GM19043 (cell line): ENCODE results near the gene DMAC2.
"Not testable (repeated sequence)": the region's sequence is repeated elsewhere in the genome, so short reads cannot be mapped to it uniquely, and the experiment has no call there.

Source experiments
- ATAC-seq: cut with Tn5 transposase; IDR thresholded peaks from one replicate; pipeline ENCODE4 v1.9.1; 2021; ENCODE audit warnings: low read depth; ENCODE audit not compliant: unreplicated experiment

Gene DMAC2

DNA sequence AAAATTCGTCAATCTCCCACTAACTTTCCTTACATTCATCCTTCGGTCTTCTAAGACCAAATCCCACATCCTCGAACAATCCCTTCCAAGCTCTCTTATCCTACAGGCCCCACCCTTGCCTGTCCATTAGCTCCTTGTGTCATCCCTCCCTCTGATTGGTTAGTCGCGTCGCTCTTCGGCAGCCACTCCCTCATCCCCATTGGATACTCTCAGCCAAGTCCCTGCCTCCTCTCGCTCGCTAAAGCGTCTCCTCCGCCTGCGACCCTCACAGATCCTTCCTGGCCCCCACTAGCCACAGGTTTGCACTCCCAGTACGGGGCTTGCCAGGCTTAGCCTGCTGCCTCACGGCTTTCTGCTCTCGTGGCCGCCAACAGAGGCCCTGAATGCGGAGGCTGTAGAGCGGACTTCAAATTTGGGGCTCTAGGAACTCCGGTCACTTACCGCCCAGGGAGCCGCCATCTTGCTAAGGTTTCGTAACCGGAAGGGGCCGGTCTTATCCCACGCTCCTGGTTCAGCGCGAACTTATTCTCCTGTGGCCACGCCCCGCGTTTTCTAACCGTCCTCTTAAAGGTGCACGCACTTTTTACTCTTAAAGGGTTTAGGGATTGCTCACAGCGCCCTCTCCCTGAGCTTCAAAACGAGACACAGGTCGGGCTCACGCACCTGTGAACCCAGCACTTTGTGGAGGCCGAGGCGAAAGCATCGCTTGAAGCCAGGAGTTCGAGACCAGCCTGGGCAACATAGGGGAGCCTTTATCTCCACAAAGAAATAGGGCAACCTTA lies at the start of gene DMAC2:
Gene DMAC2 (minus strand): TSS at position 472 of the 782 bp plus-strand sequence. CDS start 13 bp downstream, at position 459.
- ATAC-seq, result peak; percentile 85

DNA sequence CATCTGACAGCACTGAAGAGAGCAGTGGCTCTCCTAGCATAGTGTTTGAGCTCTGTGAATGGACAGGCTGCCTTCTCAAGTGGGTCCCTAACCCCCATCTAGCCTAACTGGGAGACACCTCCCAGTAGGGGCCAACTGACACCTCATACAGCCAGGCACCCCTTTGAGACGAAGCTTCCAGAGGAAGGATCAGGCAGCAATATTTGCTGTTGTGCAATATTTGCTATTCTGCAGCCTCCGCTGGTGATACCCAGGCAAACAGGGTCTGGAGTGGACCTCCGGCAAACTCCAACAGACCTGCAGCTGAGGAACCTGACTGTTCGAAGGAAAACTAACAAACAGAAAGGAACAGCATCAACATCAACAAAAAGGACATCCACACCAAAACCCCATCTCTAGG lies 47.2 kb upstream of the DMAC2 start:
- ATAC-seq, result not testable (repeated sequence)

DNA sequence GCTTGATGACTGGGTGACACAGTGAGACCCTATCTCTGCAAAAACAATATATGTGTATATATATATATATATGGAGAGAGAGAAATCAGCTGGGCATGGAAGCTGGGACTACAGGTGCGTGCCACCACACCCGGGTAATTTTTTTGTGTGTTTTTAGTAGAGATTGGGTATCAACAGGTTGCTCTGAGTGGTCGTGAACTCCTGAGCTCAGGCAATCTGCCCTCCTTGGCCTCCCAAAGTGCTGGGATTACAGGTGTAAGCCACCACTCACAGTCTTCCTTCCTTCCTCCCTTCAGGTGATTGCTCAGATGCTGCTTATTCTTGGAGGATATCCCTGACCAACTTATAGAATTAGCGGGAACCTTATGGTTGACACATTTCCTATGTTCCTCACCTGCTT lies 45.1 kb upstream of the DMAC2 start:
- ATAC-seq, result no peak

DNA sequence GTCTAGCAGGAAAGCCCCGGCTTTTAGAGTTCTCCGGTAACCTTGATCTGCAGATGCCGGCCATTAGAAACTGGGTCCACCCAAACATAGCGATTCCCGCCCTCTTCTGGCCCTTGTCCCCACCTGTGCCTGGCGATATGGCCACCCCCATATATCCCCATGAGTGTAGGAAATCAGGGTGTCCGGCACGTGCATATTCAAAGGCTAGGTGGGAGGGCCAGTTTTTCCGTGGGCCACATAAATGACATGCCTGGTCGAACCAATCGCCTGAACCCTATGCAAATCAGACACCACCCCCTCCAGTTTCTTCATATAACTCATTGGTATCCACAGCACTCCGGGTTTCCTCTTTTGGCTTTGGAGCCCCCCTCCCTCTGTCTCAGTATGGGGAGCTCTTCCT lies 40.6 kb upstream of the DMAC2 start:
- no peak for ATAC-seq

DNA sequence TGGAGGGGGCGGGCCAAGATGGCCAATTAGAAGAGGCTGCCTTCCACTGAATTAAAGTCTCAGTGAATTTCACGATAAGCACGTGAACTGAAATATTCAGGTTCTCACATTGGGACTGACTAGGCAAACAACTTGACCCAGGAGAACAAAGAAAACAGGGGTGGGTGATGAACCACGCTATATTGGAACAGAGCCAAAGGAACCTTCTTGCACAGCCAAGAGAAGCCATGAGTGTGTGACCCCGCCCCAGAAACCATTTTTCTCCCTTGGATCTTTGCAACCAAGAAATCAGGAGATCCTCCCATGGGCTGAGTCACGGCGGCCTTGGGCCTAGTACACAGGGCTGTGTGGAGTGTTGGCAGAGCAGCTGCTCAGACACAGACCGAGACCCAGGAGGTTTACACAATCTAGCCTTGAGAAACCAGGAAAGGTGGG lies 40.1 kb upstream of the DMAC2 start:
- ATAC-seq, result no peak

DNA sequence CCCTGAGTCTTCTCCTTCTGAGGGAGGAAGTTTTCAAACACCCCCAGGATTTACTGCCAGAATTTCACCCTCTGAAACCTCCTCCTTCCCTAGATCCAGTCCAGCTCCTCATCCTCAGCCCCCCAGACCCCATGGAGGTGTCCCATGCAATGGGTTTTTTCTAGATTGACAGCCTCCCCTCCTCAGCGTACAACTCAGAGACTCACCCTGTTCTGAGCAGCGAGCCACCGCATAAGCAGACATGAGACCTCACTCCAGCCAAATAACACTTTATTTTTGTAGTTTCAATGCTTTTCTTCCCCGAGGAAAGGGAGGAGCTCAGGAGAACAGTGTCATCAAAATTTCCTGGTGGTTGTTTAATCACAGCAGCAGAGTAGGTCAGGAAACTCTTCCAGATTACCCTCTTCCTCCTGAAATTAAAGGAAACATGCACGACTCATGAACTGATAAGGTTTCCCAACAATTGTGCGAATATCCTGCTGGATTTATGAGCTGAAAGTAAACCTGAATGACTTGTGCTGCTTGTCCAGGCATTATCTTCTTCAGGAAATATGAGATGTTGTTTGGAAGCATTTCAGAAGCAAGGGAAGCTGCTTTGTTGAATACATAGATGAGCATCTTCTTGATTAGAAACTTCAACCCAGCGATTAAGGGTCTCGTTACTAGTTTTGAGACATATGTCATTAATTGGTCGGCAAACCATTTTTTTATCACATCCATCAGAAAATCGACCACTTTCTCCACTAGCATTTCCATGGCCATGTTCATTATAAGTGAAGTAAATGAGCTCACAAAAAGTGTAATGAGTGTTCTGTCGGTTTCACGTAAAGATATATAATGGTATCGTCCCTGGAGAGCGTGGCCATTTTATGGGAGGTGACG lies 39.4 kb upstream of the DMAC2 start:
- ATAC-seq, result no peak

DNA sequence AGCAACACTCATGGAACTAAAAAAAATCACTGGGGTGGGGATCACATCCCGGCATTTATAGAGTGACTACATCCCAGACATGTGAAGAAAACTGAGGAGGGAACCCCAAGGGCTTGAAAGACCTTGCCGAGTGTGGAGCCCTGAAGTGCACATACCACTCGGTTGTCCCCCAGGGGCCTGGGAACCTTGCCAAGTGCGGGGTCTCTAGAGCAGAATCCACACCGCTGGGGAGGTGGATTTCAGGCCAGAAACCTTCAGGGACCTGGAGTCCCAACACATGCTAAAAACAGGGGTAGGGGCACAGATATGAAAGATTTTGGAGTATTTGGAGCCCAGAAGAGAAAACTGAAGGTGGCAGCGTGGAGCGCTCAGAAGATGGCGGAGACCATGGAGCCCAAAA lies 38.5 kb upstream of the DMAC2 start:
- no peak for ATAC-seq

DNA sequence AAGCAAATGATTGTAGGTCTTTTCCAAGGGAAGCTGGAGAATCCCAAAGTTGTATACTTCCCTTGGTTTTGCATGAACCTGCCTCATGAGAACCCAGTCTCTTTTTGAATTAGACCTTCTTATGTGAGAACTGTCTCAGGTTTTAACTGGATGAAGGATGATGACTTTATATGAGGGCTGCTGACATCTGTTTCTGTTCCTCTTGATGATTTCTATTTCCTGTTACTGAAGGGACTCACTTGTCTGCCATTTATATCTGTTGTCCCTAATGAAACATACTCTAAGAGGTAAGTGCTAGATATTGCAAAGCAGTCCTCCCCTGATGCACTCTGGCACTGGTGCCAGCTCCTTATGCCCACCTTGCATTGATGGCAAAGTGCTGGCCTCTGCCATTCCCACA lies 36.9 kb upstream of the DMAC2 start:
- ATAC-seq, result no peak

DNA sequence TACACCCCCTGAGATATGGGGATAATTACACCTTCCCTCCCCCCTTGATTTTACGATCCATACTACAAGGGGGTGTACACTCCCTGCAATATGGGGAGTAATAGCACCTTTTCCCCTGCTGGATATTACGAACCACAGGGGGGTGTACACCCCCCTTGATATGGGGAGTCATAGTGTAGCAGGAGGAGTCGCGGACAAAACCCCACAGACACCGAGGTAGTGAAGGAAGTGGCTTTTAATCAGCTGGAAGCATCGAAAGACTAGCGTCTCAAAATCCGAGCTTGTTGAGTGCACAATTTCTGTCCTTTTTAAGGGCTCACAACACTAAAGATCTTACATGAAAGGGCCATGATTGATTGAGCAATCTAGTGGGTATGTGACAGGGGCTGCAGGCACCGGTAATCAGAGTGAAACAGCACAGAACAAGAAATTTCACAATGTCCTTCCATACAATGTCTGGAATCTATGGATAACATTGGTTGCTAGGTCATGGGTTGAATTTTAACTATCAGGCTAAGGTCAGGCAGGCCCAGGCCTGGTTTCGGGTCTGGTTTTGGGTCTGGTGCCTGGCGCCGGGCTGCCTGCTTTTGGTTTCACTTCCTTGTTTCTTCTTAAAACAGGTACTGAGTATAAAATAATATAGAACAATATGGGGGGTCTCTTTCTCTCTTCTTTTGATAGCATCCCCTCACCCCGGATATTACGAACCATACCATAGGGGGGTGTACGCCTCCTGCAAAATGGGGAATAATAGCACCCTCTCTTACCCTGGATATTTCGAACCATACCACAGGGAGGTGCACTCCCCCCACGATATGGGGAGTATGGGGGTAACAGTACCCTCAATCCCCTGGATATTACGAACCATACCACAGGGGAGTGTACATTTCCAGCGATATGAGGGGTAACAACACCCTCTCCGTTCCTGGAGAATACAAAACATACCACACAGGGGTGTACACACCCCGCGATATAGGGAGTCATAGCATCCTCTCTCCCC lies 23.8 kb upstream of the DMAC2 start:
- ATAC-seq, result not testable (repeated sequence)

DNA sequence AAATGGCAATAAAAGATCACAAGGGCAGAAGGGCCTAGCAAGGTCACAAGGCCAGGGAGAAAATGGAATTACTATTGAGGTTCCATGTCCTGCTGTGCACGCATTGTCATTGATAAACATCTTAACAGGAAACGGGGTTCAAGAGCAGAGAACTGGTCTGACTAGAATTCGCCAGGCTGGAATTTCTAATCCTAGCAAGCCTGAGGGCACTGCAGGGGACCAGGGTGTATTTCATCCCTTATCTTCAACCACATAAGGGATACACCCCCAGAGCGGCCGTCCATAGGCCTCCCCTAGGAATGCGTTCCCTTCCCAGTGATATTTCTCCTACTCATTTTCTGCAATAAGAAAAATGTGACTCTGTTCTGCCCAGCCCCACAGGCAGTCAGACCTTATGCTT lies 22.8 kb upstream of the DMAC2 start:
- ATAC-seq, result no peak

DNA sequence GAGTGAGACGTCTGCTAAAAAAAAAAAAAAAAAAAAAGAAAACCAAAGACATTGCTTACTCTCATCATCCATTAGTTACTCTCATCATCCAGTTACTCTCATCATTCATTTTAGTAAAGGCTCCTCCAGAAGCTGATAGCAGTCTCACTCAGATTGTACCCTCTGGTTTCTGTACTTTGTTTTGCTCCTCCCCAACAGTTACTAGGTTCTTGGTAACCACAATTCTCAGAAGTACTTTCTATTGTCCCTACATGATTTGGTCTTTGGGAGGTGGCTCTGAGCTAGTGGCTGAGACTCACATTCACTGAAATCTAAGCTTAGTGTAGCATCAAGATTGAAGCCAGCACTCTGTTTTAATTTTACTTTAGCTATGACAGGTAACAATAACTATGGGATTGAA lies 17.5 kb upstream of the DMAC2 start:
- peak; percentile 70 for ATAC-seq

DNA sequence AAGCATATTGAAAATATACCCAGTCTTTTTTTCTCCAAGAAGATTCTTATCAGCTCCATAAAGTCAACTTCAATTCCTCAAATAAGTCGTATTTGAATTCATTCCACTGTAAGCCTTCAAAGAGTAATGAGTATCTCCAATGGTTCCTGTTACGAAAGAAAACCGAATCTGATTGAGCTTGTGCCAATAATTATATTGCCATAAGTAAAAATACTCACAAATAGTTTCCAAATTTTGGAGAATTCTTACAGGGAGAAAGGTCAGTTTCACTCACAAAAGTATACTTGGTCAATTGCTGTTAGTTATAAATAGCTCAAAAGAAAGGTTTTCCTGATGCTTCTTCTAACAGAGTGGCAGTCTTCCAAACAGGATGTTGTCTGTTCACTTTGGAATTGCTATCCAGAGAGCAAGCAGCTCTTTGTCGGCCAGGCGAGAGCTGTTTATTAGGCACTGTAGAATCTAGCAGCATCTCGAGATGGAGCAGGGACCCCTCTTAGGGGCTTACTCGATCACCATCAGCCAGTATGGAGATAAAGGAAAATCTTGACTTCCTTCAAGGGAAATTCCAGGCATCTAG lies 16.7 kb upstream of the DMAC2 start:
- ATAC-seq, result no peak

DNA sequence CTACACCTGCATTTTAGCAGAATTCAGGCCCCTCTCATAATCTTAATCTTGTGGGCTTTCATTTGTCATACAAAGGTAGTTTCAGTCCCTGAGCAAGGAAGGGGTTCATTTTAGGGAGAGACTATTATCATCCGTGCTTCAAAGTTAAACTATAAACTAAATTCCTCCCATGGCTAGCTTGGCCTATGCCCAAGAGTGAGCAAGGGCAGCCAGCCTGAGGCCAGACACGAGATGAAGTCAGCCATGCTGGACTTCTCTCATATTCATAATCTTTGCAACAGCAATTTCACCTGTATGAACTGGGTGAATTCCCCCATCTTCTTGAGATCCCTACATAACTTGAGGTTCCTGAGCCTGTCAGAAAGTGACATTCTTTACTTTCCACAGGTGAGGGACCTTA lies 16.2 kb upstream of the DMAC2 start:
- ATAC-seq, result no peak

DNA sequence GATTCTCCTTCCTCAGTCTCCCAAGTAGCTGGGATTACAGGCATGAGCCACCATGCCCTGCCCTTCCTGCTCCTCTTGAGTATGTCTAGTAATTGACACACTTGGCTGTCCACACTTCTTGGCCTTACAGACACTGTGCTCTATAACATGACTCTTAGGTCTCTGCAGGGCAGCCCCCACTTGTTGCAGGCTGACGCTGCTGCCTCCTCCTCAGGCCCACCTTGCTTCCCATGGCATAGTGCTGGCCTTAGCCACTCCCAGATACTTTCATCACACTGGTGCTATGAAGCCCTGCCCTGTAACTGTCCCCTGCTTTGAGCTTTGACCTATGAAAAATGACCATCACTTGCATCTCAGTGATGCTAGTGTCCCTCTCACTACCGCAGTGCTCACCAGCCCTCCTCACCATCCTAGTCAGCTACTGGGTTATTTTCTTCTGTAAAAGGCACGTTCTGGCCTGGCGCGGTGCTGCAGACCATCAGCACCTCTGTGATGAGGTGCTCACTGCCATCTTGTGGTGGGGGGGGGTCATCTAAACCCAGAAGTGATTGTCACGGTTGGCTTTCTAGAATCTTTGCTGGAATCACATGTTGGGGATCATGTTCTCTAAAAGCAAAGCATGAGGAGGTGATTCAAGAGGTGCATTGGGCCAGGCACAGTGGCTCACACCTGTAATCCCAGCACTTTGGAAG lies 13.0 kb upstream of the DMAC2 start:
- no peak for ATAC-seq

DNA sequence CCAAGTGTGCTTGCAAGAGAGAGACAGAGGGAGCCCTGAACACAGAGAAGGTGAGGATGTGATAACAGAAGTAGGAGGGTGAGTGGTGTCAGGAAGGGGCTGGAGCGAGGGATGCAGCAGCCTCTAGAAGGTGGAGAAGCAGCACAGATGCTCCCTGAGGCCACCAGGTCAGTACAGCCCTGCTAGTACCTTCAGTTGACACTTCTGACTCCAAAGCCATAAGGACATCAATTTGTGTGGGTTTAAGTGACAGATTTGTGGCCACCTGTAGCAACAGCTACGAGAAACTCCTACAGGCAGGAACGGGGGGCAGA lies 10.1 kb upstream of the DMAC2 start:
- ATAC-seq, result no peak

DNA sequence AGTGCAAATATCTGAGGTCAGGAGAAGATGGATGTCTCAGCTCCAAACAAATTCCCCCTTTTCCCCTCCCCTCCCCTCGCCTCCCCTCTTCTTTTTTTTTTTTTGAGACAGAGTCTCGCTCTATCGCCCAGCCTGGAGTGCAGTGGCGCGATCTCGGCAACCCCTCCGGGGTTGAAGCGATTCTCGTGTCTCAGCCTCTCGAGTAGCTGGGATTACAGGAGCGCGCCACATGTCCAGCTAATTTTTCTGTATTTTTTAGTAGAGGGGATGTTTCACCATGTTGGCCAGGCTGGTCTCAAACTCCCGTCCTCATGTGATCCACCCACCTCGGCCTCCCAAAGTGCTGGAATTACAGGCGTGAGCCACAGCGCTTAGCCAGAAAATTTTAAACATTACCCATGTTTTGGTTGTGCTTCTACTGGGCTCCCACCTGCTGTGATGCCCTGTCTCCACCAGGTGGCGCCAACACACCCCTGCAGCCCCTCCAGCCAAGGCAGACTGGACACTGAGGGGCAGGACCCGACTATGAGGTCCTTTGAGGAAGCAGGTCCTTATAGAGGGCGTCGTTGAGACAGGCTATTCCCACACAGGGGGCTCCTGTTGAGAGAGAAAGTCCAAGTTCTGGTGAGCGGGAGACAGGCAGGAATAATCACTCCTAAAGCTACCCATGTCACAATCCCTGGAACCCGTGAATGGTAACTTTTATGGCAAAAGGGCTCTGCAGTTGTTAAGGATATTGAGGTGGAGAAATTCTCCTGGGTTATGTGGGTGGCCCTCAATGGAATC lies 9.6 kb upstream of the DMAC2 start:
- ATAC-seq, result no peak

DNA sequence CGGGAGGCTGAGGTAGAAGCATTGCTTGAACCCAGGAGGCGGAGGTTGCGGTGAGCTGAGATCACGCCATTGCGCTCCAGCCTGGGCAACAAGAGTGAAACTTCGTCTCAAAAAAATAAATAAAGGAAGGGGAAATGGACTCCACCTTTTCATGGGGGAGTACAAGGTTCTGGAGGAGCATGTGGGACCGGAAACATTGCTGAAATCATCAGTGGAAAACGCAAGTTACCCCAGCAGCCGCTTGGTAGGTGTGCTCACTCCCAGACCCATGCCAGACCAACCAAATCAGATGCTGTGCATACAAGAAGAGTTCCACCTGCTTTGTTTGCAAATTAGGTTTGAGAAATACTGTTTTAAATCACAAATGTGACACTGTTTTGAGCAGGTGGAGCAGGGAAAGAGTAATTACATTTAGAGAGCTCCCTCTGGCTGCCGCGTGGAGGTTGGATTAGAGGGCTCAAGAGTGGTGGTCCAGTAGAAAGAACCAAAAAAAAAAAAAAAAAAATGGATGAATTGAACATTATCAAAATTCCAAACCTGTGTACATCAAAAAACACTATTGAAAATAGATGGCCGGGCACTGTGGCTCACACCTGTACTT lies 8.1 kb upstream of the DMAC2 start:
- ATAC-seq, result no peak

DNA sequence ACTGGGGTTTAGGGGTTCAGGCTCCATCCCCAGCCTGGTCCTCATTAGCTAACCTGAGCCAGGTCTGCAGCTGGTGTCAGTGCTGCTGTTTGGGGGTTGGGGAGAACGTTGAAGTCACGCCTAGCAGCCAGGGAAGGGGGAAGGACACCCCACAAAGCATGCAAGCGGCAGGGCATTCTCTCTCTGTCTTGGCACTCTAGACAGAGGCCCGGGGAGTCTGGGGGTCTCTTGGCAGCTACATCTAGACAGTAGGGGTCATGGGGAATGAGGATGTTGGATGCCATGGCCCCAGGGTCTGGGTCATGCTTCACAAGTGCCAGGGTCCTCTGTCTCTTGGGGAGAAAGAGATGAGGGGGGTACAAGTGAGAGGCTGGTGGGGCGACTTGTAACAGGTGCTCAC lies 5.9 kb upstream of the DMAC2 start:
- no peak for ATAC-seq
